Immature natural killer cell (primary cell): ENCODE measurements around the gene PDLIM4. TPM values are rescaled to one million over a fixed set of nuclear protein-coding genes. Genes with fewer than 3 reads are reported as not detected.

Experiments
- DNase-seq, 3 donors: peaks; one replicate each; pipeline ENCODE4 v3.0.0; 2022; ENCODE audit warnings: mixed read lengths in 1 of 3
- H3K27ac Mint-ChIP-seq, 6 donors: one replicate each; pipeline ENCODE4 v1.8.0; 2020; ENCODE audit warnings: mixed read lengths in 6 of 6, mild to moderate bottlenecking in 5 of 6, inconsistent platforms in 4 of 6, moderate library complexity in 3 of 6
- H3K27me3 Mint-ChIP-seq, 3 donors: one replicate each; pipeline ENCODE4 v1.8.0; 2020 to 2021; ENCODE audit warnings: low read depth in 3 of 3, mild to moderate bottlenecking in 3 of 3, mixed read lengths in 3 of 3, moderate library complexity in 3 of 3, inconsistent platforms in 1 of 3
- H3K36me3 Mint-ChIP-seq, 3 donors: one replicate each; pipeline ENCODE4 v1.8.0; 2020; ENCODE audit warnings: mixed read lengths in 3 of 3, inconsistent platforms in 2 of 3, mild to moderate bottlenecking in 2 of 3
- H3K4me1 Mint-ChIP-seq, 2 donors: one replicate each; pipeline ENCODE4 v1.8.0; 2020; ENCODE audit warnings: inconsistent platforms in 2 of 2, mild to moderate bottlenecking in 2 of 2, mixed read lengths in 2 of 2, moderate library complexity in 1 of 2
- H3K4me3 Mint-ChIP-seq, 5 donors: one replicate each; pipeline ENCODE4 v1.8.0; 2020; ENCODE audit warnings: mild to moderate bottlenecking in 5 of 5, mixed read lengths in 5 of 5, inconsistent platforms in 3 of 5, moderate library complexity in 3 of 5
- H3K9me3 Mint-ChIP-seq, 6 donors: one replicate each; pipeline ENCODE4 v1.8.0; 2020; ENCODE audit warnings: mild to moderate bottlenecking in 6 of 6, mixed read lengths in 6 of 6, inconsistent platforms in 4 of 6, moderate library complexity in 3 of 6
- polyA plus RNA-seq, 3 donors: library from polyadenylated mRNA; unstranded; fragments of 300-500 nt; fragmentation: Illumina TruSeq; gene quantifications; one replicate each; pipeline ENCODE4 v1.2.3, GENCODE V29; 2021

Gene PDLIM4
- polyA plus RNA-seq, 3 donors from 2014 or later = not detected

- no peak overlapping the region for H3K4me3 Mint-ChIP-seq
- H3K9me3 Mint-ChIP-seq = no peaks in the 10 kb centered on the region
- no peak overlapping the region for H3K27ac Mint-ChIP-seq
- H3K4me1 Mint-ChIP-seq = no peaks in the 10 kb centered on the region
- DNase-seq = no peak
- H3K27me3 Mint-ChIP-seq = peaks cover 0 to 2% (median 0%) of the 10 kb centered on the region in 3 donors
- no peaks in the 10 kb centered on the region for H3K36me3 Mint-ChIP-seq
These were observed 35.5 kb upstream of the PDLIM4 start for GRCh38 chr5:132221781-132222648.

- H3K27me3 Mint-ChIP-seq = peaks cover 0 to 2% (median 0%) of the 10 kb centered on the region in 3 donors
- H3K36me3 Mint-ChIP-seq = no peaks in the 10 kb centered on the region
- no peak overlapping the region for H3K4me3 Mint-ChIP-seq
- H3K9me3 Mint-ChIP-seq = no peaks in the 10 kb centered on the region
- H3K27ac Mint-ChIP-seq = no peak overlapping the region
- DNase-seq = no peak
- no peaks in the 10 kb centered on the region for H3K4me1 Mint-ChIP-seq
These were observed 34.9 kb upstream of the PDLIM4 start for GRCh38 chr5:132222649-132223038.

GRCh38 chr5:132223861-132224260 lies 33.6 kb upstream of the PDLIM4 start:
- H3K4me1 Mint-ChIP-seq = peaks cover 0 to under 1% of the 10 kb centered on the region in 2 donors
- DNase-seq = no peak

GRCh38 chr5:132224716-132225115 lies 32.8 kb upstream of the PDLIM4 start:
- Mint-ChIP-seq H3K27me3 (peaks cover 3 to 4% (median 4%) of the 10 kb centered on the region in 3 donors), H3K27ac (no peak overlapping the region), H3K4me1 (peaks cover 5 to 7% of the 10 kb centered on the region in 2 donors), H3K4me3 (no peak overlapping the region), H3K9me3 (no peaks in the 10 kb centered on the region), H3K36me3 (no peaks in the 10 kb centered on the region)
- no peak for DNase-seq

More at GRCh38 chr5:132223861-132224260, 33.6 kb upstream of the PDLIM4 start:
- Mint-ChIP-seq H3K36me3 (no peaks in the 10 kb centered on the region), H3K27ac (no peak overlapping the region), H3K9me3 (no peaks in the 10 kb centered on the region), H3K4me3 (no peak overlapping the region), H3K27me3 (peaks cover 0 to 3% (median 2%) of the 10 kb centered on the region in 3 donors)

GRCh38 chr5:132225165-132226032 lies 32.1 kb upstream of the PDLIM4 start:
- H3K9me3 Mint-ChIP-seq = no peaks in the 10 kb centered on the region
- H3K4me1 Mint-ChIP-seq = peaks cover 9 to 11% of the 10 kb centered on the region in 2 donors
- DNase-seq = no peak
- H3K27ac Mint-ChIP-seq = no peak overlapping the region
- H3K36me3 Mint-ChIP-seq = no peaks in the 10 kb centered on the region
- H3K4me3 Mint-ChIP-seq = peak overlapping the region in 4 of 5 donors; percentile 12 to 66 (median 48)
- H3K27me3 Mint-ChIP-seq = peaks cover 3 to 4% (median 4%) of the 10 kb centered on the region in 3 donors

- Mint-ChIP-seq H3K4me3 (peak overlapping the region; percentile 33 to 69 (median 61)), H3K36me3 (no peaks in the 10 kb centered on the region), H3K27me3 (peaks cover 3 to 7% (median 6%) of the 10 kb centered on the region in 3 donors), H3K27ac (no peak overlapping the region), H3K4me1 (peaks cover 14 to 22% of the 10 kb centered on the region in 2 donors), H3K9me3 (no peaks in the 10 kb centered on the region)
- DNase-seq = no peak
These were observed 30.8 kb upstream of the PDLIM4 start for GRCh38 chr5:132226516-132227234.

GRCh38 chr5:132227235-132227484 lies 30.3 kb upstream of the PDLIM4 start:
- no peak overlapping the region for H3K27ac Mint-ChIP-seq
- DNase-seq = no peak
- peaks cover 3 to 7% (median 6%) of the 10 kb centered on the region in 3 donors for H3K27me3 Mint-ChIP-seq
- H3K4me3 Mint-ChIP-seq = peak overlapping the region; percentile 33 to 69 (median 54)
- H3K36me3 Mint-ChIP-seq = no peaks in the 10 kb centered on the region
- H3K4me1 Mint-ChIP-seq = peaks cover 14 to 22% of the 10 kb centered on the region in 2 donors
- no peaks in the 10 kb centered on the region for H3K9me3 Mint-ChIP-seq

GRCh38 chr5:132227485-132228240 lies 29.8 kb upstream of the PDLIM4 start, which contains the start of gene P4HA2:
P4HA2 (minus strand) TSS chr5:132227853; CDS start chr5:132218626, 9,227 bp downstream.
- DNase-seq = peak; percentile 32 to 51 (median 47)
- Mint-ChIP-seq H3K9me3 (no peaks in the 10 kb centered on the region), H3K27me3 (peaks cover 4 to 7% (median 6%) of the 10 kb centered on the region in 3 donors), H3K27ac (no peak within 1 kb of the TSS), H3K4me3 (peak within 1 kb of the TSS; percentile 33 to 69 (median 61)), H3K4me1 (peaks cover 14 to 22% of the 10 kb centered on the region in 2 donors), H3K36me3 (no peaks in the 10 kb centered on the region)

- no peaks in the 10 kb centered on the region for H3K9me3 Mint-ChIP-seq
- no peak overlapping the region for H3K27ac Mint-ChIP-seq
- no peaks in the 10 kb centered on the region for H3K36me3 Mint-ChIP-seq
- no peak for DNase-seq
- H3K4me3 Mint-ChIP-seq = peak overlapping the region; percentile 67 to 77 (median 70)
- peaks cover 14 to 22% of the 10 kb centered on the region in 2 donors for H3K4me1 Mint-ChIP-seq
- peaks cover 5 to 7% (median 6%) of the 10 kb centered on the region in 3 donors for H3K27me3 Mint-ChIP-seq
These were observed 29.1 kb upstream of the PDLIM4 start for GRCh38 chr5:132228241-132229035.

GRCh38 chr5:132229236-132229635 lies 28.3 kb upstream of the PDLIM4 start:
- Mint-ChIP-seq H3K27ac (peak overlapping the region in 1 of 6 donors; percentile 40), H3K4me1 (peaks cover 14 to 22% of the 10 kb centered on the region in 2 donors), H3K27me3 (peaks cover 5 to 7% (median 6%) of the 10 kb centered on the region in 3 donors), H3K9me3 (no peaks in the 10 kb centered on the region), H3K36me3 (no peaks in the 10 kb centered on the region), H3K4me3 (peak overlapping the region; percentile 67 to 77 (median 70))
- DNase-seq = no peak

GRCh38 chr5:132230871-132231270 lies 26.6 kb upstream of the PDLIM4 start:
- Mint-ChIP-seq H3K36me3 (no peaks in the 10 kb centered on the region), H3K4me1 (peaks cover 14 to 22% of the 10 kb centered on the region in 2 donors), H3K27me3 (peaks cover 6 to 7% (median 6%) of the 10 kb centered on the region in 3 donors), H3K27ac (no peak overlapping the region), H3K9me3 (no peaks in the 10 kb centered on the region), H3K4me3 (peak overlapping the region in 2 of 5 donors; percentile 7 to 35)
- no peak for DNase-seq

- Mint-ChIP-seq H3K27ac (no peak overlapping the region), H3K4me3 (no peak overlapping the region), H3K4me1 (peaks cover 14 to 22% of the 10 kb centered on the region in 2 donors), H3K9me3 (no peaks in the 10 kb centered on the region), H3K36me3 (no peaks in the 10 kb centered on the region), H3K27me3 (peaks cover 8 to 9% (median 8%) of the 10 kb centered on the region in 3 donors)
- no peak for DNase-seq
These were observed 25.0 kb upstream of the PDLIM4 start for GRCh38 chr5:132232465-132232864.
